BJ (cell line): Measurements from ENCODE around the gene SDK1. TPM values are rescaled to one million over a fixed set of nuclear protein-coding genes. Genes with fewer than 3 reads are reported as not detected.

ENCODE experiments used
- CTCF ChIA-PET: fragments of 350-600 bp; formaldehyde crosslinking; extraction: SDS; loops from one replicate; lab custom pipeline; 2021; ENCODE audit warnings: antibody characterized with exemption, inconsistent platforms; lab: Yijun Ruan, JAX
- POLR2A ChIA-PET: fragments of 300-600 bp; sonication (Branson Sonifier 250); formaldehyde crosslinking; extraction: SDS; loops from one replicate; lab custom pipeline; 2021; ENCODE audit warnings: antibody characterized with exemption; lab: Charles Lee
- DNase-seq: peaks from one replicate; pipeline ENCODE4 v3.0.0-alpha.2; 2011; ENCODE audit warnings: low read depth
- H3K27me3 ChIP-seq: 2 replicates; pipeline ENCODE4 v1.6.0; 2011; ENCODE audit warnings: low read length; ENCODE audit not compliant: control insufficient read depth, insufficient read depth
- H3K36me3 ChIP-seq: 2 replicates; pipeline ENCODE4 v1.5.1; 2011; ENCODE audit warnings: low read length; ENCODE audit not compliant: control insufficient read depth, insufficient read depth
- H3K4me3 ChIP-seq: 2 replicates; pipeline ENCODE4 v1.5.1; 2011; ENCODE audit warnings: low read depth, mild to moderate bottlenecking, control low read depth, low read length
- CTCF ChIP-seq: IDR thresholded peaks from 2 replicates; pipeline ENCODE4 v1.5.1; 2011; ENCODE audit warnings: low read depth, mild to moderate bottlenecking, control low read depth, inconsistent platforms, low read length, moderate library complexity; ENCODE audit not compliant: insufficient read depth
- polyA plus RNA-seq: library from polyadenylated mRNA; depleted of rRNA; stranded (reverse); fragments of >200 nt; gene quantifications from 2 replicates; pipeline ENCODE4 v1.2.3, GENCODE V29; 2011

The SDK1 gene
- polyA plus RNA-seq, 1 experiment = 0.01 TPM

GRCh38 chr7:3806516-3806915, 505.5 kb downstream of the SDK1 start:
- CTCF ChIA-PET = no interaction called here
- no peaks in the 10 kb centered on the region for H3K36me3 ChIP-seq
- no peaks in the 10 kb centered on the region for H3K27me3 ChIP-seq
- POLR2A ChIA-PET = no interaction called here
- no peak overlapping the region for H3K4me3 ChIP-seq
- no peak for TF ChIP-seq CTCF
- no peak for DNase-seq

GRCh38 chr7:3807824-3808223, 506.8 kb downstream of the SDK1 start:
- POLR2A ChIA-PET = no interaction called here
- no peak overlapping the region for H3K4me3 ChIP-seq
- H3K27me3 ChIP-seq = no peaks in the 10 kb centered on the region
- TF ChIP-seq CTCF = no peak
- DNase-seq = no peak
- H3K36me3 ChIP-seq = no peaks in the 10 kb centered on the region
- CTCF ChIA-PET = no interaction called here

GRCh38 chr7:3821488-3821887, 520.4 kb downstream of the SDK1 start:
- ChIA-PET POLR2A (no interaction called here), CTCF (no interaction called here)
- H3K36me3 ChIP-seq = no peaks in the 10 kb centered on the region
- TF ChIP-seq CTCF = no peak
- H3K27me3 ChIP-seq = no peaks in the 10 kb centered on the region
- DNase-seq = no peak
- no peak overlapping the region for H3K4me3 ChIP-seq

GRCh38 chr7:3825491-3825890, 524.4 kb downstream of the SDK1 start:
- CTCF ChIA-PET = no interaction called here
- DNase-seq = no peak
- TF ChIP-seq CTCF = no peak
- POLR2A ChIA-PET = no interaction called here
- Histone ChIP-seq H3K36me3 (no peaks in the 10 kb centered on the region), H3K4me3 (no peak overlapping the region), H3K27me3 (no peaks in the 10 kb centered on the region)

- H3K4me3 ChIP-seq = no peak overlapping the region
- no peaks in the 10 kb centered on the region for H3K27me3 ChIP-seq
- no peak for DNase-seq
- TF ChIP-seq CTCF = no peak
- ChIA-PET CTCF (no interaction called here), POLR2A (no interaction called here)
- no peaks in the 10 kb centered on the region for H3K36me3 ChIP-seq
Measured at GRCh38 chr7:3832199-3832598, 531.1 kb downstream of the SDK1 start.
